ENCODE measurements around the gene TRIM66. TPM values are rescaled to one million over a fixed set of nuclear protein-coding genes. Genes with fewer than 3 reads are reported as not detected.
A peak's percentile ranks its signal among the peaks of the same experiment; 100 is the strongest.

The TRIM66 gene
- total RNA-seq, 1 experiment from 2014 or later = 2.1 TPM

DNA sequence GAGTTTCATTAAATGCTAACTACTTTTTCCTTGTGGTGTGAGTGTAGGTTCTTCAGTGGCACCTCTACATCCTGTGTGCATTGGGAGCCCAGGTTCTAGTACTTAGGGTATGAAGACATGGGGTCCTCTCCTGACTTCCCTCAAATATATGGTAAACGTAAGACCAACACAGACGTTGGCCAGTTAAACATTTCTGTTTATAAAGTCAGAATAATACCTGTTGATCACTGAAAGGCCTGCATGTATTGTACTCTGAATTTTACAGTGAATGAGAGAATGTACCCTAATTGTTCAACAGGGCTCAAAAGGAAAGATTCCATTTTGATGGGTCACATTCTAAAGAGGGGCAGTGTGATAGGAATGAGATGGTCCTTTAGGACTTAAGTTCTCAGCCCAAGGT lies 3.4 kb upstream of the TRIM66 start:
- Histone ChIP-seq H3K27me3 (ENCODE audit: insufficient read depth, low read length) (no peaks in the 10 kb centered on the region), H4K20me1 (ENCODE audit: control insufficient read depth, insufficient read depth, insufficient read length) (no peaks in the 10 kb centered on the region), H4K91ac (ENCODE audit: insufficient read length, low read depth, low read length) (no peak overlapping the region), H3K23me2 (ENCODE audit: insufficient read length, low read depth, low read length, poor library complexity, severe bottlenecking) (peaks cover 13% of the 10 kb centered on the region), H3K79me1 (ENCODE audit: insufficient read depth, low read depth, low read length, poor library complexity, severe bottlenecking) (no peaks in the 10 kb centered on the region), H2BK120ac (ENCODE audit: low read depth, low read length, poor library complexity, severe bottlenecking) (no peak overlapping the region), H4K8ac (replicated peaks; ENCODE audit: insufficient read length, low read depth, low read length) (no peak overlapping the region), H4K5ac (ENCODE audit: insufficient read length, low read depth, low read length) (no peak overlapping the region), H3K56ac (ENCODE audit: insufficient read length, low read depth, low read length) (no peak overlapping the region), H2BK12ac (ENCODE audit: insufficient read length, low read depth, low read length) (no peak overlapping the region), H3K23ac (ENCODE audit: insufficient read length, low read depth, low read length) (no peak overlapping the region), H3K4ac (ENCODE audit: low read depth, low read length) (no peak overlapping the region), H3K18ac (ENCODE audit: insufficient read length, low read depth, low read length) (no peak overlapping the region), H3K4me2 (ENCODE audit: insufficient read depth, insufficient read length, low read length) (no peak overlapping the region), H3K9me3 (ENCODE audit: control insufficient read depth, low read depth, low read length) (no peaks in the 10 kb centered on the region), H3K14ac (ENCODE audit: insufficient read depth, low read length) (no peak overlapping the region), H3T11ph (ENCODE audit: low read length) (no peak overlapping the region), H2AFZ (ENCODE audit: low read length) (no peak overlapping the region), H2AK5ac (ENCODE audit: insufficient read length, low read length) (no peak overlapping the region), H3K79me2 (ENCODE audit: insufficient read depth, low read length) (peaks cover 10% of the 10 kb centered on the region; the same call in 1 of the 2 replicates), H2BK15ac (ENCODE audit: low read depth, low read length) (no peak overlapping the region), H2BK20ac (ENCODE audit: low read depth, low read length, poor library complexity, severe bottlenecking) (no peak overlapping the region), H3K9ac (ENCODE audit: extremely low read depth, insufficient read length, low read length) (no peak overlapping the region), H2BK5ac (ENCODE audit: insufficient read length, low read length) (no peak overlapping the region), H3K27ac (ENCODE audit: insufficient read length, low read depth, low read length) (no peak overlapping the region), H3K4me1 (ENCODE audit: insufficient read depth, low read length) (peaks cover 3% of the 10 kb centered on the region)
- Mint-ChIP-seq H3K4me3 (peak overlapping the region; percentile 90 to 96), H3K27ac (peak overlapping the region; percentile 81 to 96 (median 89); a peak in 5 of 7 replicates), H3K27me3 (ENCODE audit: low read depth) (no peaks in the 10 kb centered on the region; the same call in 1 of the 2 replicates), H3K36me3 (ENCODE audit: insufficient read depth in 1 of 3, low read depth in 3 of 3) (peaks cover 42 to 72% (median 53%) of the 10 kb centered on the region in 3 experiments), H3K4me1 (peaks cover 56 to 58% of the 10 kb centered on the region in 2 experiments), H3K9me3 (peaks cover 0 to 4% of the 10 kb centered on the region in 2 experiments; a peak in 2 of 5 replicates)
- no peak for DNase-seq
- TF ChIP-seq, protein P1, sequence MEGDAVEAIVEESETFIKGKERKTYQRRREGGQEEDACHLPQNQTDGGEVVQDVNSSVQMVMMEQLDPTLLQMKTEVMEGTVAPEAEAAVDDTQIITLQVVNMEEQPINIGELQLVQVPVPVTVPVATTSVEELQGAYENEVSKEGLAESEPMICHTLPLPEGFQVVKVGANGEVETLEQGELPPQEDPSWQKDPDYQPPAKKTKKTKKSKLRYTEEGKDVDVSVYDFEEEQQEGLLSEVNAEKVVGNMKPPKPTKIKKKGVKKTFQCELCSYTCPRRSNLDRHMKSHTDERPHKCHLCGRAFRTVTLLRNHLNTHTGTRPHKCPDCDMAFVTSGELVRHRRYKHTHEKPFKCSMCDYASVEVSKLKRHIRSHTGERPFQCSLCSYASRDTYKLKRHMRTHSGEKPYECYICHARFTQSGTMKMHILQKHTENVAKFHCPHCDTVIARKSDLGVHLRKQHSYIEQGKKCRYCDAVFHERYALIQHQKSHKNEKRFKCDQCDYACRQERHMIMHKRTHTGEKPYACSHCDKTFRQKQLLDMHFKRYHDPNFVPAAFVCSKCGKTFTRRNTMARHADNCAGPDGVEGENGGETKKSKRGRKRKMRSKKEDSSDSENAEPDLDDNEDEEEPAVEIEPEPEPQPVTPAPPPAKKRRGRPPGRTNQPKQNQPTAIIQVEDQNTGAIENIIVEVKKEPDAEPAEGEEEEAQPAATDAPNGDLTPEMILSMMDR (conservative IDR thresholded peaks at IDR 0.05) = no peak
- WGBS (ENCODE audit: extremely low coverage, insufficient read length, low lambda C conversion rate) = no CpG with 5 or more reads among the region's 2 CpGs
